Measurements from ENCODE around the gene FAM76A.
A peak's percentile ranks its signal among the peaks of the same experiment; 100 is the strongest.
"Not testable (repeated sequence)": the region's sequence is repeated elsewhere in the genome, so short reads cannot be mapped to it uniquely, and the experiment has no call there.

The FAM76A gene

GRCh38 chr1:27778056-27778455 is 52.3 kb downstream of the FAM76A start:
- DNase-seq (ENCODE audit: low spot score) = no peak

GRCh38 chr1:27779122-27779521 is 53.4 kb downstream of the FAM76A start:
- no peak for DNase-seq (ENCODE audit: low spot score)

- no peak for DNase-seq (ENCODE audit: low spot score)
These were observed 57.2 kb downstream of the FAM76A start for GRCh38 chr1:27782950-27783349.

DNA sequence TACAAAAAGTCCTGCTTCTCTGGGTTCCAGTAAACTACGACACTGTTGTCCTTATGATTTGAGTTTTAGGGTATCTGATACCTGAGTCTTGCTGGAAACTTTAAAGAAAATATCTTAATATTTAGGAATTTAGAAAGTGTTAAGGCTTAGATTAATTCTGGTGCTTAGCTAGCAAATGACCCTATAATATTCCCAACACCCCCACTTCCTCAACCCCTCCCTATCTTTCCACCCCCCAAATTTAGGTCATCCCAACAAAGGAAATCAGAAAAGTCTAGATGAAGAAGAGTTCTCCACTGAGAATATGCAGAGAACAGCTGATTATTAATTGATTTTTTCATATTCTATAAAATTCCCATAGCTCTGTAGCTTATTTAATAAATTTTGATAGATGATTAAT is 58.9 kb downstream of the FAM76A start:
- no peak for DNase-seq (ENCODE audit: low spot score)

DNA sequence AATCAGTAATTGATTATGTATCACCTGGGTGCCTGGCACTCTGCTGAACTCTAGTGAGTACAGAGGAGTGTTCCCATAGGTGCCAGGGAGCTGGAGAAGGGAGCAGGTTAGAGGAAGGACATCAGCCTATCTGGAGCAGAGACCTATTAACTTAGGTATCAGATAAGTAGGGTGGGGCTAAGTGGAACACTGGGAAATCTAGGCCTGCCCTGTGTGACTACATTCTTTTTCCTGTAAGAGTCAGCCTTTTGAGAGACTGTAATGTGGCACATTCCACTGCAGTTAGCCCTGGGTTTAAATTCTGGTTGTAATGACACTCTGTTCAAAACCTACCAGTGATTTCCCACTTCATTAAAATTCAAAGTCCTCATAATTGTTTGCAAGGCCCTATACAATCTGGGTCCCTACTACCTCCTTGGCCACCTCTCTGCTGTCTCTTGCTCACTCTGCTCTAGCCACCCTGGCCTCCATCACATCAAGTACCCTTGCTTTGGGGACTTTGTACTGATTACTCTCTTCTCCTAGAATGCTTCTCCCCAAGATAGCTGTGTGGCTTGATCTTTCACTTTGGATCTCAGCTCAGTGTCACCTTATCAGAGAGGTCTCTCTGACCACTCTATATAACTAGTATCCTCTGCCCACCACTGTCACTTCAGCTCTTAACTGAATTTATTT is 60.2 kb downstream of the FAM76A start:
- DNase-seq (ENCODE audit: low spot score) = peak; percentile 35

DNA sequence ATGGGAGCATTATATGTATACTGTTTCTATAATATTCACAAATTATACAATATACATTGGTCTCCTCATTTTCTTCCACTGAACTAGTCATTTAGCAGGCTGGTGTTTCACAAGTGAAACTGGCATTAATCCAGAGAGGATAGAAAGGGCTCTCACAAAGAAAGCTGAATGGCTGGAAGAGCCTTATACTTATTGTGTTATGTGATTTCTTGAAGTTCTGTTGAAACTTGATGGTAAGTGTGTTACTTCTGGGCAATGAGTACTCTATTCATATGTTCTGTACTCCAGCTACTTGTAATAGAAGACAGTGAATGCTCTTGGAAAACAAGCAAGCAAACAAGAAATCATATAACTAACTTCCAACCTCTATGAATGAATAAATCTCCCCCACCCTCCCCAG is 62.1 kb downstream of the FAM76A start:
- no peak for DNase-seq (ENCODE audit: low spot score)

DNA sequence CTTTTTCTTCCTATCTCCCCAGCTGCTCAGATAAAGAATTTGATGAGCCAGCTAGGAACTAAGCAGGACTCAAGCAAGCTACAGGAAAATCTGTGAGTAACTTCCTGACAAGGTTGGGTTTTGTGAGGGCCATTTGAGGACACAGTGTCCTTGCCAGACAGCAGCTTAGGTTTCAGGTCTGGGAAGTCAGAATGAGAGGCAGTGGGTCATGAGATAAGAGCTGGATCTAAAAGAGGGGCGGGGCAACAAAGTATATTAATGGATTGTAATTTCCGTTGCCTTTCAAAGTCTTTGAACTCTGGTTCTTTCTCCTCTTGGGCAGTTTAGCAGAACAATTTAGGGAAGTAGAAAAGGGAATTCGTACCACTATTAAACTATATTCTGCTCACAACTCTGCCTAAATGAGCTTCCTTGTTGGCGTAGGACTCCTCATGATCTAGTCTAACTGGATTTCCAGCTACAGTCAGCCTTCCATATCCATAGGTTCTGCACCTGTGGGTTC is 63.8 kb downstream of the FAM76A start:
- no peak for DNase-seq (ENCODE audit: low spot score)

- not testable (repeated sequence) for DNase-seq (ENCODE audit: low spot score)
These were observed 64.5 kb downstream of the FAM76A start for GRCh38 chr1:27790270-27790669.

- no peak for DNase-seq (ENCODE audit: low spot score)
These were observed 69.8 kb downstream of the FAM76A start for GRCh38 chr1:27795601-27796000.

DNA sequence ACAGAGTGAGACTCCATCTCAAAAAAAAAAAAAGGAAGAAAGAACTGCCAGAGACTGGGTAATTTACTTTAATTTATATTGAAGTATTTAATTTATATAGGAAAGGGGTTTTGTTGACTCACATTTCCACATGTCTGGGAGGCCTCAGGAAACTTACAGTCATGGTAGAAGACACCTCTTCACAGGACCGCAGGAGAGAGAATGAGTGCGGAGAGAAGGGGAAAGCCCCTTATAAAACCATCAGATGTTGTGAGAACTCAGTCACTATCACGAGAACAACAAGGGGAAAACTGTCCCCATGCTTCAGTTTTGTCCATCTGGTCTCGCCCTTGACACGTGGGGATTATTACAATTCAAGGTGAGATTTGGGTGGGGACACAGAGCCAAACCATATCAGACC is 79.0 kb downstream of the FAM76A start:
- DNase-seq (ENCODE audit: low spot score) = no peak

- no peak for DNase-seq (ENCODE audit: low spot score)
These were observed 81.0 kb downstream of the FAM76A start for GRCh38 chr1:27806758-27807157.

GRCh38 chr1:27807385-27807784 is 81.6 kb downstream of the FAM76A start:
- DNase-seq (ENCODE audit: low spot score) = no peak

GRCh38 chr1:27808131-27808530 is 82.4 kb downstream of the FAM76A start:
- not testable (repeated sequence) for DNase-seq (ENCODE audit: low spot score)

DNA sequence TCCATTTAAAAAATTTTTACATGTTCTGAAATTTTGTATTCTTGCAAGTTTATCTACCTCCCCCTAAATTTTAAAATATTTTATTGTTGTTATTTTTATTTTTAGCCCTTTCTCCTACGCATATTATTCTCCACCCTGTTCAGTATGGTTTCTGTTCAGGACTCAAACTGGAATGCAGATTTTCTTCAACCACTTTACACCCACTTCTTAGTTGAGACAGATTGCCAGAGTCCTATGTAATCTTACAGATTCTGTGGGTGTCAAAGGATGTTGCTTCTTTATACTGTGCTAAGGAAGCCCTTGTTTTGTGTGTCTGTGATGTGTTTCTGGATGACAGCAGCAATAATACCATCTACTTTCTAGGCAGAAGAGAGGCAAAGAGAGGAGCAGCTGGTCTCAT is 84.1 kb downstream of the FAM76A start:
- DNase-seq (ENCODE audit: low spot score) = no peak

DNA sequence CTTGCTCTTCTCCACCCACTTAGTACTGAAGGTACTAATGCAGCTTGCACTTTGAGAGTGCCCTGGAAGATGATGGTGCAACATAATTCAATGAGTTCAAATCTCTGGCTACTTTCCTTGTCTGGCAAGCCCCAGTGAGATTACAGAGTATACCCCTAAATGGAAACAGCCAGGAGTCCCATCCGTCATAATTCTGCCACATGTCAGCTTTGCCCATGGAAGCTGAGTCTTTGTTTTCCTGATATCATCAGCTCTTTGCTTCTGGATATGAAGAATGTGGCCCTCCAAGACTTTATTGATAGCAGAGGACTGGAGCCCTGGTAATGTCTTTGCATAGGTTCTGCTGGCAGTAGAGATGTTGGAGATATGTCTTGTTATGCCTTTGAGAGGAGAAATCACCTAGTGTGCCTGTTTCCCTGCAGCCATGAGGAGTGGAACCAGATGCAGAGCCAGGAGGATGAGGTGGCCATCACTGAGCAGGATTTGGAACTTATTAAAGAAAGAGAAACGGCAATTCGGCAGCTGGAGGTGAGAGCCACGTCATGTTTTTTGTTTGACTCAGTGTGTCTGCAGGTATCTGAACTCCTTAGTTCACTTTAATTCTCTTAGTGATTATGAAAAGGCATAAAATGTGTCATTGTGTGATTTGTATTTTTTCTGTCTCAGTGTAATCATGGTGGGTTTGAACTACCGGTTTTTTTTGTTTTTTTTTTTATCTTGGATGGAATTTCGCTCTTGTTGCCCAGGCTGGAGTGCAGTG is 86.2 kb downstream of the FAM76A start:
- DNase-seq (ENCODE audit: low spot score) = no peak

Measured in AG08396 (cell line).